DMS153 treated with DMSO at 0.1 percent for 48 hours (cell line): Measurements from ENCODE around the gene RBM23.

Experiments used
- DNase-seq: peaks from one replicate; lab custom pipeline; 2025; ENCODE audit not compliant: unreplicated experiment; lab: John Stamatoyannopoulos, UW

RBM23 gene

GRCh38 chr14:22886500-22887259 lies 32.3 kb downstream of the RBM23 start:
- peak; percentile 78 for DNase-seq

GRCh38 chr14:22885975-22886374 lies 33.0 kb downstream of the RBM23 start:
- DNase-seq: no peak

GRCh38 chr14:22884738-22885523 lies 34.0 kb downstream of the RBM23 start:
- no peak for DNase-seq

GRCh38 chr14:22884076-22884737 lies 34.7 kb downstream of the RBM23 start:
- DNase-seq: no peak

GRCh38 chr14:22883173-22883976 lies 35.6 kb downstream of the RBM23 start, which contains the start of gene REM2:
REM2 (plus strand) TSS chr14:22883222; CDS start chr14:22883288, 66 bp downstream.
- DNase-seq: no peak

GRCh38 chr14:22882529-22883172 lies 36.3 kb downstream of the RBM23 start:
- DNase-seq: peak; percentile 25

GRCh38 chr14:22882064-22882463 lies 36.9 kb downstream of the RBM23 start:
- no peak for DNase-seq

GRCh38 chr14:22878271-22879246 lies 40.4 kb downstream of the RBM23 start:
- no peak for DNase-seq

- DNase-seq: no peak
These were observed 41.9 kb downstream of the RBM23 start for GRCh38 chr14:22877000-22877501.

GRCh38 chr14:22875748-22876319 lies 43.1 kb downstream of the RBM23 start:
- DNase-seq: no peak

GRCh38 chr14:22875003-22875747 lies 43.8 kb downstream of the RBM23 start:
- DNase-seq: no peak

- no peak for DNase-seq
These were observed 46.0 kb downstream of the RBM23 start for GRCh38 chr14:22872833-22873520.

- peak; percentile 28 for DNase-seq
These were observed 46.7 kb downstream of the RBM23 start for GRCh38 chr14:22872033-22872832.

GRCh38 chr14:22871224-22872032 lies 47.5 kb downstream of the RBM23 start, which contains the start of gene LRP10:
LRP10 (plus strand) TSS chr14:22871740; CDS start chr14:22872304, 564 bp downstream.
- peak; percentile 90 for DNase-seq

GRCh38 chr14:22870811-22871223 lies 48.1 kb downstream of the RBM23 start:
- DNase-seq: no peak

GRCh38 chr14:22866874-22867273 lies 52.1 kb downstream of the RBM23 start:
- no peak for DNase-seq
